A549 (cell line): ENCODE results near the gene STRBP.

Experiments
- BHLHE40 ChIP-seq: IDR thresholded peaks from 2 replicates; pipeline ENCODE4 v1.6.1; 2012; ENCODE audit warnings: low read depth, low read length, inconsistent platforms
- CBX8 ChIP-seq: fragments of 200-600 bp; sonication (generic); IDR thresholded peaks from 2 replicates; pipeline ENCODE4 v1.6.1; 2016
- CTCF ChIP-seq: fragments of >200 bp; sonication (Bioruptor Twin); formaldehyde crosslinking; IDR thresholded peaks from 3 replicates; pipeline ENCODE4 v1.5.1; 2016
- EHMT2 ChIP-seq: fragments of 200-600 bp; sonication (generic); IDR thresholded peaks from 2 replicates; pipeline ENCODE4 v1.6.1; 2016; ENCODE audit warnings: antibody characterized with exemption, low read depth, mild to moderate bottlenecking, moderate library complexity
- EP300 ChIP-seq, 2 experiments: fragments of >200 bp; sonication (Bioruptor Twin); formaldehyde crosslinking; IDR thresholded peaks; 2 replicates in 1 of 2; 3 replicates in 1 of 2; pipeline ENCODE4 v1.6.1; 2016 to 2017
- JUN ChIP-seq, 2 experiments: fragments of >200 bp; sonication (Bioruptor Twin); formaldehyde crosslinking; IDR thresholded peaks; 2 replicates in 1 of 2; 3 replicates in 1 of 2; pipeline ENCODE4 v1.6.1; 2016 to 2017
- PBX3 ChIP-seq: IDR thresholded peaks from 2 replicates; pipeline ENCODE4 v1.6.1; 2012
- RAD21 ChIP-seq, 2 experiments: fragments of >200 bp in 1 of 2; sonication (Bioruptor Twin) in 1 of 2; formaldehyde crosslinking in 1 of 2; IDR thresholded peaks in 1 of 2; conservative IDR thresholded peaks in 1 of 2; 2 replicates in 1 of 2; 3 replicates in 1 of 2; pipeline ENCODE4 v1.6.1; 2012 to 2018; ENCODE audit warnings: inconsistent platforms in 1 of 2
- RFX5 ChIP-seq: fragments of 450-650 bp; IDR thresholded peaks from 2 replicates; pipeline ENCODE4 v1.7.1; 2014; ENCODE audit warnings: antibody characterized with exemption, mild to moderate bottlenecking, moderate library complexity
- RNF2 ChIP-seq: fragments of 200-600 bp; sonication (generic); IDR thresholded peaks from 2 replicates; pipeline ENCODE4 v1.6.1; 2016; ENCODE audit warnings: low read depth, mild to moderate bottlenecking, antibody characterized with exemption, moderate library complexity, borderline replicate concordance
- TP53 ChIP-seq: fragments of 250-450 bp; sonication (Bioruptor Pico); IDR thresholded peaks from 2 replicates; pipeline ENCODE4 v1.5.0; 2021; ENCODE audit warnings: mild to moderate bottlenecking, moderate library complexity
- ZNF302 ChIP-seq: fragments of 250-450 bp; sonication (Bioruptor Pico); IDR thresholded peaks from 2 replicates; pipeline ENCODE4 v1.9.0; 2021; ENCODE audit warnings: inconsistent platforms, mild to moderate bottlenecking, moderate library complexity
- TF ChIP-seq, protein P1 (sequence below): IDR thresholded peaks from 2 replicates; pipeline ENCODE4 v1.6.1; 2012; ENCODE audit warnings: low read depth, borderline replicate concordance
- TF ChIP-seq, protein P2 (sequence below): IDR thresholded peaks from 2 replicates; pipeline ENCODE4 v1.6.1; 2012

GRCh38 chr9:123165813-123166212, 102.6 kb downstream of the STRBP start:
- no peak for TF ChIP-seq JUN (IDR thresholded peaks at IDR 0.05)
- TF ChIP-seq CTCF: no peak
- no peak for TF ChIP-seq TP53 (CRISPR knock-in tag)
- TF ChIP-seq BHLHE40: no peak
- TF ChIP-seq, protein P1, sequence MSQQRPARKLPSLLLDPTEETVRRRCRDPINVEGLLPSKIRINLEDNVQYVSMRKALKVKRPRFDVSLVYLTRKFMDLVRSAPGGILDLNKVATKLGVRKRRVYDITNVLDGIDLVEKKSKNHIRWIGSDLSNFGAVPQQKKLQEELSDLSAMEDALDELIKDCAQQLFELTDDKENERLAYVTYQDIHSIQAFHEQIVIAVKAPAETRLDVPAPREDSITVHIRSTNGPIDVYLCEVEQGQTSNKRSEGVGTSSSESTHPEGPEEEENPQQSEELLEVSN: no peak
- TF ChIP-seq EP300 (IDR thresholded peaks at IDR 0.05): no peak
- TF ChIP-seq RFX5: no peak
- no peak for TF ChIP-seq RNF2
- TF ChIP-seq RAD21 (conservative IDR thresholded peaks at IDR 0.05 in 1 of 2, IDR thresholded peaks at IDR 0.05 in 1 of 2): no peak
- no peak for TF ChIP-seq PBX3
- TF ChIP-seq CBX8: no peak
- no peak for TF ChIP-seq ZNF302 (CRISPR knock-in tag)
- TF ChIP-seq EHMT2: no peak
- TF ChIP-seq, protein P2, sequence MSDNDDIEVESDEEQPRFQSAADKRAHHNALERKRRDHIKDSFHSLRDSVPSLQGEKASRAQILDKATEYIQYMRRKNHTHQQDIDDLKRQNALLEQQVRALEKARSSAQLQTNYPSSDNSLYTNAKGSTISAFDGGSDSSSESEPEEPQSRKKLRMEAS: no peak
